Mesenchymal stem cell (in vitro differentiated cells and primary cell): ENCODE results near the gene ANXA8.
"Not testable (repeated sequence)": the region's sequence is repeated elsewhere in the genome, so short reads cannot be mapped to it uniquely, and the experiment has no call there.

Experiments used
- DNase-seq: peaks from one replicate; pipeline ENCODE4 v3.0.0-alpha.2; 2013
- H2AFZ ChIP-seq: one replicate; pipeline ENCODE4 v1.6.1; 2013; ENCODE audit warnings: low read depth, mild to moderate bottlenecking, control low read depth, inconsistent platforms, low read length, moderate library complexity
- H2AK5ac ChIP-seq: 2 replicates; pipeline ENCODE4 v1.6.1; 2013; ENCODE audit warnings: low read length, moderate library complexity, mild to moderate bottlenecking, inconsistent platforms; ENCODE audit not compliant: severe bottlenecking
- H2BK120ac ChIP-seq: one replicate; pipeline ENCODE4 v1.6.1; 2013; ENCODE audit warnings: low read depth, mild to moderate bottlenecking, inconsistent platforms, low read length, moderate library complexity
- H2BK12ac ChIP-seq, 2 experiments: one replicate each; pipeline ENCODE4 v1.6.1; 2013; ENCODE audit warnings: inconsistent platforms in 2 of 2, low read length in 2 of 2, mild to moderate bottlenecking in 2 of 2, moderate library complexity in 2 of 2, control low read depth in 1 of 2
- H2BK15ac ChIP-seq: one replicate; pipeline ENCODE4 v1.6.1; 2013; ENCODE audit warnings: mild to moderate bottlenecking, low read depth, inconsistent platforms; ENCODE audit not compliant: poor library complexity, severe bottlenecking
- H2BK5ac ChIP-seq: 2 replicates; pipeline ENCODE4 v1.6.1; 2013; ENCODE audit warnings: low read depth, mild to moderate bottlenecking, low read length, control low read depth, inconsistent platforms; ENCODE audit not compliant: poor library complexity, severe bottlenecking
- H3K14ac ChIP-seq, 2 experiments: one replicate each; pipeline ENCODE4 v1.6.1; 2013; ENCODE audit warnings: inconsistent platforms in 2 of 2, low read length in 2 of 2, control low read depth in 1 of 2, mild to moderate bottlenecking in 1 of 2, moderate library complexity in 1 of 2
- H3K18ac ChIP-seq, 2 experiments: one replicate each; pipeline ENCODE4 v1.6.1; 2013; ENCODE audit warnings: inconsistent platforms in 2 of 2, low read length in 2 of 2, control low read depth in 1 of 2, low read depth in 1 of 2, mild to moderate bottlenecking in 1 of 2
- H3K23ac ChIP-seq, 2 experiments: one replicate each; pipeline ENCODE4 v1.6.1; 2013; ENCODE audit warnings: inconsistent platforms in 2 of 2, low read length in 2 of 2, mild to moderate bottlenecking in 2 of 2, moderate library complexity in 2 of 2, control low read depth in 1 of 2
- H3K27ac ChIP-seq: 2 replicates; pipeline ENCODE4 v1.5.1; 2013; ENCODE audit warnings: mild to moderate bottlenecking, moderate library complexity, low read length, control low read depth, inconsistent platforms; ENCODE audit not compliant: poor library complexity, severe bottlenecking
- H3K27me3 ChIP-seq, 2 experiments: 2 replicates each; pipeline versions ENCODE4 v1.6.1 to v1.7.0; 2013; ENCODE audit warnings: low read length in 2 of 2, mild to moderate bottlenecking in 2 of 2, moderate library complexity in 2 of 2, control low read depth in 1 of 2, inconsistent platforms in 1 of 2; ENCODE audit not compliant: control insufficient read depth in 1 of 2, insufficient read depth in 1 of 2
- H3K36me3 ChIP-seq, 2 experiments: 2 replicates each; pipeline versions ENCODE4 v1.6.1 to v1.7.0; 2013; ENCODE audit warnings: low read length in 2 of 2, control low read depth in 1 of 2, inconsistent platforms in 1 of 2, low read depth in 1 of 2, mild to moderate bottlenecking in 1 of 2; ENCODE audit not compliant: insufficient read depth in 2 of 2, control insufficient read depth in 1 of 2
- H3K4ac ChIP-seq, 2 experiments: one replicate each; pipeline ENCODE4 v1.6.1; 2013; ENCODE audit warnings: inconsistent platforms in 2 of 2, low read length in 2 of 2, mild to moderate bottlenecking in 2 of 2, moderate library complexity in 2 of 2, control low read depth in 1 of 2, low read depth in 1 of 2
- H3K4me1 ChIP-seq: 2 replicates; pipeline ENCODE4 v1.6.1; 2013; ENCODE audit warnings: low read depth, low read length, control low read depth; ENCODE audit not compliant: control insufficient read depth, insufficient read depth
- H3K4me2 ChIP-seq: 2 replicates; pipeline ENCODE4 v1.6.1; 2013; ENCODE audit warnings: low read length, mild to moderate bottlenecking, inconsistent platforms; ENCODE audit not compliant: poor library complexity, severe bottlenecking
- H3K4me3 ChIP-seq, 2 experiments: 2 replicates each; pipeline versions ENCODE4 v1.5.1 to v1.7.0; 2013; ENCODE audit warnings: low read length in 2 of 2, mild to moderate bottlenecking in 2 of 2, control low read depth in 1 of 2, low read depth in 1 of 2; ENCODE audit not compliant: insufficient read depth in 1 of 2
- H3K79me1 ChIP-seq: replicated peaks from 2 replicates; pipeline ENCODE4 v1.6.1; 2013; ENCODE audit warnings: mild to moderate bottlenecking, control low read depth, low read length, inconsistent platforms; ENCODE audit not compliant: poor library complexity, severe bottlenecking
- H3K9ac ChIP-seq: 2 replicates; pipeline ENCODE4 v1.7.0; 2013; ENCODE audit warnings: mild to moderate bottlenecking, low read length, moderate library complexity
- H3K9me3 ChIP-seq: 2 replicates; pipeline ENCODE4 v1.7.0; 2013; ENCODE audit warnings: mild to moderate bottlenecking, low read length; ENCODE audit not compliant: control insufficient read depth
- H4K8ac ChIP-seq: one replicate; pipeline ENCODE4 v1.6.1; 2013; ENCODE audit warnings: inconsistent platforms, mild to moderate bottlenecking, low read length, moderate library complexity
- H4K91ac ChIP-seq: one replicate; pipeline ENCODE4 v1.6.1; 2013; ENCODE audit warnings: mild to moderate bottlenecking, low read length, inconsistent platforms
- WGBS: methylation state at CpG from one replicate; pipeline ENCODE4 v1.1.7; 2013; ENCODE audit warnings: mixed read lengths; 5-methylcytosine and 5-hydroxymethylcytosine counted together

The ANXA8 gene

GRCh38 chr10:47456079-47456785, 27.7 kb downstream of the ANXA8 start:
- Histone ChIP-seq H3K4me3 (no peak overlapping the region), H2BK5ac (no peak overlapping the region), H3K14ac (no peak overlapping the region), H2AK5ac (no peak overlapping the region), H2BK15ac (no peak overlapping the region), H2BK120ac (no peak overlapping the region), H3K4me1 (peaks cover 2% of the 10 kb centered on the region), H3K79me1 (no peaks in the 10 kb centered on the region), H2BK12ac (no peak overlapping the region), H3K36me3 (no peaks in the 10 kb centered on the region), H4K91ac (no peak overlapping the region), H3K18ac (no peak overlapping the region), H4K8ac (no peak overlapping the region), H3K27me3 (peaks cover 0 to 30% of the 10 kb centered on the region in 2 experiments), H3K23ac (no peak overlapping the region), H3K9ac (no peak overlapping the region), H3K4me2 (no peak overlapping the region), H3K27ac (no peak overlapping the region), H3K4ac (no peak overlapping the region), H2AFZ (no peak overlapping the region), H3K9me3 (no peaks in the 10 kb centered on the region)
- WGBS = 82% methylated on average over 7 of the region's 8 CpGs
- DNase-seq = no peak

GRCh38 chr10:47455350-47456078, 28.4 kb downstream of the ANXA8 start:
- not testable (repeated sequence) for H3K4ac ChIP-seq, H3K36me3 ChIP-seq
- WGBS = 89% methylated on average over 7 of the region's 9 CpGs

GRCh38 chr10:47454780-47455058, 29.2 kb downstream of the ANXA8 start:
- Histone ChIP-seq H3K4me3 (no peak overlapping the region), H4K91ac (no peak overlapping the region), H2AFZ (no peak overlapping the region), H2BK120ac (no peak overlapping the region), H3K4me2 (no peak overlapping the region), H3K18ac (no peak overlapping the region), H2BK15ac (no peak overlapping the region), H3K36me3 (no peaks in the 10 kb centered on the region), H3K9ac (no peak overlapping the region), H3K14ac (no peak overlapping the region), H2BK12ac (no peak overlapping the region), H3K27me3 (peaks cover 0 to 39% of the 10 kb centered on the region in 2 experiments), H2AK5ac (no peak overlapping the region), H3K9me3 (no peaks in the 10 kb centered on the region), H4K8ac (no peak overlapping the region), H3K27ac (no peak overlapping the region), H3K4me1 (peaks cover 5% of the 10 kb centered on the region), H3K4ac (no peak overlapping the region), H3K23ac (no peak overlapping the region), H2BK5ac (no peak overlapping the region), H3K79me1 (no peaks in the 10 kb centered on the region)
- WGBS = 96% methylated on average over 3 of the region's 3 CpGs
- no peak for DNase-seq

More at GRCh38 chr10:47455350-47456078, 28.4 kb downstream of the ANXA8 start:
- H3K9ac ChIP-seq, H3K4me2 ChIP-seq, H2AK5ac ChIP-seq, H2AFZ ChIP-seq, H3K27ac ChIP-seq, H2BK5ac ChIP-seq, H2BK12ac ChIP-seq, H2BK15ac ChIP-seq, DNase-seq, H4K8ac ChIP-seq, H3K14ac ChIP-seq, H3K18ac ChIP-seq, H3K9me3 ChIP-seq, H3K23ac ChIP-seq, H3K79me1 ChIP-seq, H4K91ac ChIP-seq, H3K4me1 ChIP-seq, H3K4me3 ChIP-seq, H2BK120ac ChIP-seq: not testable (repeated sequence)
- peaks cover 0 to 31% of the 10 kb centered on the region in 2 experiments for H3K27me3 ChIP-seq

GRCh38 chr10:47454008-47454779, 29.7 kb downstream of the ANXA8 start:
- no peaks in the 10 kb centered on the region for H3K9me3 ChIP-seq
- H3K4me2 ChIP-seq = no peak overlapping the region
- no peaks in the 10 kb centered on the region for H3K79me1 ChIP-seq
- H3K4me3 ChIP-seq = no peak overlapping the region
- no peak overlapping the region for H4K8ac ChIP-seq
- H3K27me3 ChIP-seq = peaks cover 0 to 44% of the 10 kb centered on the region in 2 experiments
- H3K14ac ChIP-seq = no peak overlapping the region
- H2BK5ac ChIP-seq = no peak overlapping the region
- DNase-seq = no peak
- H2BK120ac ChIP-seq = no peak overlapping the region
- no peak overlapping the region for H3K27ac ChIP-seq
- no peak overlapping the region for H3K23ac ChIP-seq
- H3K9ac ChIP-seq = no peak overlapping the region
- H2BK12ac ChIP-seq = no peak overlapping the region
- no peak overlapping the region for H2AK5ac ChIP-seq
- WGBS = 88% methylated on average over 9 of the region's 10 CpGs
- no peaks in the 10 kb centered on the region for H3K36me3 ChIP-seq
- H2BK15ac ChIP-seq = no peak overlapping the region
- no peak overlapping the region for H3K18ac ChIP-seq
- peaks cover 10% of the 10 kb centered on the region for H3K4me1 ChIP-seq
- no peak overlapping the region for H4K91ac ChIP-seq
- H2AFZ ChIP-seq = no peak overlapping the region
- H3K4ac ChIP-seq = no peak overlapping the region
